Kidney (tissue), 14 donors: ENCODE measurements around the gene UNC13D. TPM values are rescaled to one million over a fixed set of nuclear protein-coding genes. Genes with fewer than 3 reads are reported as not detected.

Experiments
- DNase-seq, 5 donors: peaks; one replicate each; pipeline ENCODE4 v3.0.0-alpha.2; 2013 to 2020
- FAIRE-seq: peaks from 2 replicates; lab custom pipeline; 2012; peaks lifted over from hg19 to GRCh38; lab: Jason Lieb, UNC
- H3K27ac ChIP-seq, 2 donors: one replicate each; pipeline ENCODE4 v1.7.0; 2013; ENCODE audit warnings: low read depth in 2 of 2, low read length in 2 of 2, inconsistent platforms in 1 of 2
- H3K27me3 ChIP-seq: one replicate; pipeline ENCODE4 v1.7.1; 2013; ENCODE audit warnings: low read length, inconsistent platforms; ENCODE audit not compliant: control insufficient read depth, insufficient read depth
- H3K36me3 ChIP-seq, 3 donors: one replicate each; pipeline versions ENCODE4 v1.7.0 to v1.7.1; 2013; ENCODE audit warnings: low read length in 3 of 3, control low read depth in 1 of 3, inconsistent platforms in 1 of 3; ENCODE audit not compliant: insufficient read depth in 3 of 3, control insufficient read depth in 2 of 3
- H3K4me1 ChIP-seq, 3 donors: one replicate each; pipeline versions ENCODE4 v1.7.0 to v1.7.1; 2013; ENCODE audit warnings: low read length in 3 of 3, inconsistent platforms in 1 of 3, low read depth in 1 of 3; ENCODE audit not compliant: control insufficient read depth in 2 of 3, insufficient read depth in 2 of 3
- H3K4me3 ChIP-seq, 3 donors: one replicate each; pipeline versions ENCODE4 v1.7.0 to v1.8.1; 2013; ENCODE audit warnings: low read length in 3 of 3, control low read depth in 1 of 3, inconsistent platforms in 1 of 3
- H3K9ac ChIP-seq, 3 donors: one replicate each; pipeline versions ENCODE4 v1.7.0 to v1.7.1; 2013; ENCODE audit warnings: low read length in 3 of 3, control low read depth in 1 of 3, inconsistent platforms in 1 of 3
- H3K9me3 ChIP-seq, 3 donors: one replicate each; pipeline versions ENCODE4 v1.7.0 to v1.7.1; 2013; ENCODE audit warnings: low read length in 3 of 3, control low read depth in 1 of 3, inconsistent platforms in 1 of 3; ENCODE audit not compliant: control insufficient read depth in 2 of 3, insufficient read depth in 1 of 3
- intact Hi-C: fragments of 100-400 bp; cut with DNase I; formaldehyde crosslinking; loops from one replicate; pipeline ENCODE4 v1.11.1; 2022
- polyA plus RNA-seq: library from polyadenylated mRNA; stranded (reverse); fragments of 350-450 nt; fragmentation: Illumina TruSeq; extraction: RNeasy Lipid Tissue Mini Kit (QIAGEN cat#74804); gene quantifications from one replicate; pipeline ENCODE4 v1.2.3, GENCODE V29; 2014; ENCODE audit warnings: low read depth, low replicate concordance; ENCODE audit not compliant: insufficient read depth
- total RNA-seq: library from RNA; stranded (reverse); fragmentation: NEBNext Ultra II Directional; extraction: Animal tissue kit (Norgen Biotek cat#: 25700); gene quantifications from one replicate; pipeline ENCODE4 v1.2.1, GENCODE V29; 2021
- TF ChIP-seq, protein P1 (sequence below): IDR thresholded peaks from 3 replicates; pipeline ENCODE4 v1.5.1; 2012; ENCODE audit warnings: mild to moderate bottlenecking, moderate library complexity, borderline replicate concordance; ENCODE audit not compliant: insufficient read depth; ENCODE audit errors: extremely low read depth
- donor health status: control.
- donor health status: control.
- donor health status: control.
- donor health status: control.
- donor health status: control.
- donor health status: DM: yes; HTN: yes; CAD: no.
- donor health status: Normal renal cell carcinoma (clear cell type).

Gene UNC13D
- total and polyA plus RNA-seq, 2 donors from 2014 or later: 3.8 to 26.1 TPM

DNA sequence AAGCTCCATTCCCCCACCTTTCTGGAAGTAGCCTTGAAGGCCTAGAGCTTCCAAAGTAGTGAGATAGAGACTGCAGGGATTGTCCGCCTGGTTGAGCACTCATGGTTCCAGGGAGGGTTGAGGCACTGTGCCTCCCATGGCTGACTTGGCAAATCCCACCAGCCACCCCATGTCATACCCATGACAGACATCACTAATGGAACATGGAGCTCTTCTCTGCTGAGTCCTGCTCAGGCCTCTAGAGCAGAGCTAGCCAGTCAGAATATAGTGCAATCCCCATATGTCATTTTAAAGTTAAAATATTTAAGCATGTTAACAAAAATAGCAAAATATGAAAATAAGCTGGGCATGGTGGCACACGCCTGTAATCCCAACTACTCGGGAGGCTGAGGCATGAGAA is 28.8 kb downstream of the UNC13D start:
- no peaks in the 10 kb centered on the region for H3K4me1 ChIP-seq
- H3K36me3 ChIP-seq: peaks cover 2 to 57% (median 37%) of the 10 kb centered on the region in 3 donors
- no peak for DNase-seq
- no peaks in the 10 kb centered on the region for H3K9me3 ChIP-seq
- H3K27me3 ChIP-seq: no peaks in the 10 kb centered on the region
- TF ChIP-seq, protein P1, sequence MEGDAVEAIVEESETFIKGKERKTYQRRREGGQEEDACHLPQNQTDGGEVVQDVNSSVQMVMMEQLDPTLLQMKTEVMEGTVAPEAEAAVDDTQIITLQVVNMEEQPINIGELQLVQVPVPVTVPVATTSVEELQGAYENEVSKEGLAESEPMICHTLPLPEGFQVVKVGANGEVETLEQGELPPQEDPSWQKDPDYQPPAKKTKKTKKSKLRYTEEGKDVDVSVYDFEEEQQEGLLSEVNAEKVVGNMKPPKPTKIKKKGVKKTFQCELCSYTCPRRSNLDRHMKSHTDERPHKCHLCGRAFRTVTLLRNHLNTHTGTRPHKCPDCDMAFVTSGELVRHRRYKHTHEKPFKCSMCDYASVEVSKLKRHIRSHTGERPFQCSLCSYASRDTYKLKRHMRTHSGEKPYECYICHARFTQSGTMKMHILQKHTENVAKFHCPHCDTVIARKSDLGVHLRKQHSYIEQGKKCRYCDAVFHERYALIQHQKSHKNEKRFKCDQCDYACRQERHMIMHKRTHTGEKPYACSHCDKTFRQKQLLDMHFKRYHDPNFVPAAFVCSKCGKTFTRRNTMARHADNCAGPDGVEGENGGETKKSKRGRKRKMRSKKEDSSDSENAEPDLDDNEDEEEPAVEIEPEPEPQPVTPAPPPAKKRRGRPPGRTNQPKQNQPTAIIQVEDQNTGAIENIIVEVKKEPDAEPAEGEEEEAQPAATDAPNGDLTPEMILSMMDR: no peak
- no peak overlapping the region for H3K4me3 ChIP-seq
- FAIRE-seq: no peak
- H3K27ac ChIP-seq: no peak overlapping the region
- intact Hi-C loops: no loop called here
- H3K9ac ChIP-seq: no peak overlapping the region

DNA sequence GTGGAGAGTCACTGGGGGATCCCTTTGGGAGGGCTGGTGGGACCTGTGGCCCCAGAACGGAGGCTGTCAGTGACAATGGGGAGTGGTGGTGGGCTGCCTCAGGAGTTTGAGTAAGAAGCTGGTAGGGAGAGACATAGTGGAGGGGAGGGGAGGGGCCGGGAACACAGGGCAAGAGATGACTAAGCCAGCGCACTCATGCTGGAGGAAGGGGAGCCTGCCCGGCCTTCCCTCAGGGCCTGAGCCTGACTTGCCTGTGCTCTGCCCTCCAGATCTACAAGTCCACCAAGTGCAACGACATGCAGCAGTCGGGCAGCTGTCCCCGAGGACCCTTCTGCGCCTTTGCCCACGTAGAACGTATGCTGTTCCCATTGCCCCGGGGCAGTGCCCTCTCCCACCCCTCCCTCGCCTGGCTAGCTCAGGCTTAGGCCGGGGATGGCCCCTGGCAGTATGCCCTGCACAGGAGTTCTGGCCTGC is 29.3 kb downstream of the UNC13D start:
- Histone ChIP-seq H3K4me1 (no peaks in the 10 kb centered on the region), H3K4me3 (no peak overlapping the region), H3K27me3 (no peaks in the 10 kb centered on the region), H3K9ac (no peak overlapping the region), H3K36me3 (peaks cover 2 to 54% (median 33%) of the 10 kb centered on the region in 3 donors), H3K27ac (no peak overlapping the region), H3K9me3 (no peaks in the 10 kb centered on the region)
- DNase-seq (peak in 1 of 5 donors; percentile 72), FAIRE-seq (no peak)
- intact Hi-C loops: no loop called here
- TF ChIP-seq, protein P1: no peak

DNA sequence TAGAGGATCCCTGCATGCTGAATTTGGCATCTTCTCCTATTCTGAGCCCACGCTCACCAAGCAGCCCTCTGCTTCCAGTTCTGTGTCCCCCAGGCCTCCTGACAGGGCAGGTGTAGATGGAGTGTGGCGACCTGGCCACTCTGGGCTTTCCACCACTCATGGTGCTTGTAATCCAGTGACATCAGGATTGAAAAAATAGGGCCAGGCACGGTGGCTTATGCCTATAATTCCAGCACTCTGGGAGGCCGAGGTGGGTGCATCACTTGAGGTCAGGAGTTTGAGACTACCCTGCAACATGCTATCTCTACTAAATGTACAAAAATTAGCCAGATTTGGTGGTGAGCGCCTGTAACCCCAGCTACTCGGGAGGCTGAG is 30.2 kb downstream of the UNC13D start:
- intact Hi-C loops: no loop called here
- H3K36me3 ChIP-seq: peaks cover 0 to 48% (median 30%) of the 10 kb centered on the region in 3 donors
- DNase-seq: peak in 1 of 5 donors; percentile 25

More for the DNA sequence above, 30.2 kb downstream of the UNC13D start:
- no peak overlapping the region for H3K9ac ChIP-seq
- no peak overlapping the region for H3K4me3 ChIP-seq
- TF ChIP-seq, protein P1: no peak
- no peak overlapping the region for H3K27ac ChIP-seq
- no peaks in the 10 kb centered on the region for H3K9me3 ChIP-seq
- no peaks in the 10 kb centered on the region for H3K27me3 ChIP-seq
- no peak for FAIRE-seq
- H3K4me1 ChIP-seq: no peaks in the 10 kb centered on the region
